Activated CD4-positive, CD25-positive, alpha-beta regulatory T cell (primary cell): ENCODE measurements around the gene MGMT.

ENCODE experiments used
- DNase-seq, 4 experiments: peaks; one replicate each; lab custom pipeline; 2025; lab: John Stamatoyannopoulos, UW

MGMT gene

DNA sequence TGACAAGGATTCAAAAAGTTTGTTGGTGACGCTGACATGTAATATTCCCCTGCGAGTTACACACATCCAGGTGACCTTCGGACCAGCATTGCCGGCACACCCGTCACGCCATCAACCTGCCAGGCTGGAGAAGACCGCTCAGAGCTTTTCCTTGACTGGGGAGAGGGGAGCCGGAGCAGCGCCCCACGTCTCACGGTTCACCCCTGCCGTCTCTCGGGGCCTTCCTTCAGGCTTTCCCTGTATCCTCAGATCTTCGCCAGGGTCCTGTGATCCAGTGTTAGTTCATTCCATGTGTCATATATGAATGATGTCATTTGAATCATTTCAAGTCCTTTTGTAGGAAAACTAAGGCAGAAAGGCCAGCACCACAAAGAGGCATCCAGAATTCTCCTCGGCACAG, 127.8 kb downstream of the MGMT start:
- DNase-seq: no peak

DNA sequence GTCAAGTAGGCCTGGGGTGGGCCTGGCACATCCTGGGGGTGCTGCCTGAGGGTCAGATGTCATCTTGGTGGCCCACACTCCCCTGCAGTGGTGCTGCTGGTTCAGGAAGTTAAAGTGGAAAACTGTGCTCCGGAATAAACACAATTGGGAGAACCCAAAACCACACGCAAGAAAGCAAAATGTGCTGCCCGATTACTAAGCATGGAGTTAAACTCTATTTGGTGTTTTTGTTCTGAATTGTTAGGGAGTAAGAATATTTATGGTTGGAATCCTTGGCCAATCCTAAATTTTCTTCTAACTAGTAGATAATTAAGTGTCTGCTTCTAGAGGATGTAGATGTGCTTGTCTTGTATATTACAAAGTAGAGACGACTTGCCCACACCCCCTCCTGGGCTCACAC, 131.4 kb downstream of the MGMT start:
- DNase-seq: no peak

- no peak for DNase-seq
Observed at GRCh38 chr10:129599160-129599559, 132.1 kb downstream of the MGMT start.

DNA sequence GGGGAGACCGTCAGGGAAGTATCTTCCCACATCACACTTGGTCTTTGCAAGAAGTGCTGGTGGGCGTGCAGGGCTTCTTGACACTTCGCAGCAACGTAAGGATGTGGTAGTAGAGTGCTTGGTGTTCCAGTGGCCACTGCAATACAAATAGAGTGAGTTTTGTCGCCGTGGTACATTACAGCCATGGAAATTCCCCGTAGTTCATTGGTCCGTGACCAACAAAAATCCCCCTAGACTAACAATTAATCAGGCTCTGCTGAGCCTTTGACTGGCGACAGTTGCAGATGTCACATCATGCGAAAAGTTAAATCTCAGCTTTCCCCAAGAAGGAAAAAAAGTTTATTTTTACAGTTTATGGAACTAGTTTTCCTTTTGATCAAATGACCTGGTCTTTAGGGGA, 134.7 kb downstream of the MGMT start:
- DNase-seq: no peak

DNA sequence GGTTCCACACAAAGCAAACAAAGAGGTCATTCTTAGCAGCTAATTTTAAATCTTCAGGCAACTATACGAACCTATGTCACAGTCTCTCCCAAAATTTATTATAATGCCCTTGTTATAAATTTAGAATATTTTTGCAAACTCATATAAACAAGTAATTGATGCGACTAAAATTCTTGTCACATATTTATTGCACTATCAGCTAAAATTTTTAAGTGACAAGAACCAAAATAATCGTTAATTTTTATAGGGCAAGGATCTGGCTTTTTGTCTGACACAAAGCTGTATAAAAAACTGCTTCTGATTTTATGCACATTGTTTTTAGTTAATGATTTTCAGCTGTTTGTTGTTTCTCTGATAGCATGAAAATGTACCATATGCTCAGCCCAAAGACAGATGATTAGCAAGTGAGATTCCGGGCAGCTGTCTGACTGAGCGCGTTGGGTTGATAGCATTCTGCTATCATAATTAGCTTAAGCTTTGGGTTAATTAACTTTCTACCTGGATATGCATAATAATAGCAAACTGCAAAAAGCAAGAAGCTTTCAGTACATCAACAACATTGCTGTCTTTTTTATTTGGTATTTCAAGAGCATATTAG, 136.0 kb downstream of the MGMT start:
- no peak for DNase-seq

DNA sequence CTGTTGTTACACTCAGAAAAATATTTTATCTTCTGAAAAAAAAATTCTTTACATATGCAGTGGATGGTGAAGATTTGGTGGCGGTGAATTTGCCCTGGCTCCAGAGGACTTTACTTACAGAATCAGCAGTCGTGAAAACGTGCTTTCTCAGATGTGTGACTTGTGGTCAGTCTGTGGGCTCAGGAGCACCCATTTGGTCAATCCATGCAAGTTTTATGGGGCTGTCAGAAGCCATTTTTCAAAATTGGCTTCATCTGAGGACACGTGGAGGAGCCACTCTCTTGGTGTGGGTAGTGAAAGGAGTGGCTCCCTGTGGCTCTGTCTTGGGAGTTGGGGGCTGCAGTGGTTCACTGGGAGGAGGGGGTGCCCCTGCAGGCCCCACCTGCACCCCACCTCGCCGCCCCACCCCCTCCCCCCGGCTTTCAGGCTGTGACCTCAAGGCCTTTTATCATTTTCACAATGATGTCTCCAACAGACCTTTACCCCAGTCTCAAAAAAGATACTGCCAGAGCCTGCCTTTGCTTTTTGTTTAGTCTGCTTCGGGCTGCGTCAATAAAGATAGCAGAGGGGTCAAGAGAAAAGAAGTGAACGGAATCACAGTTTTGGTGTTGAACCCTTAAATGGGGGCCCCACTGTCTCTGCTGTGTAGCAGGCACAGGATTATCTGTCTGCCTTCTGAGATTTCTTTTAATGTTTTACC, 137.4 kb downstream of the MGMT start:
- no peak for DNase-seq

GRCh38 chr10:129605266-129605985, 138.4 kb downstream of the MGMT start:
- no peak for DNase-seq

- DNase-seq: no peak
Observed at GRCh38 chr10:129605986-129606518, 139.0 kb downstream of the MGMT start.

- DNase-seq: no peak
Observed at GRCh38 chr10:129607607-129608109, 140.6 kb downstream of the MGMT start.

- no peak for DNase-seq
Observed at GRCh38 chr10:129608653-129609052, 141.6 kb downstream of the MGMT start.

DNA sequence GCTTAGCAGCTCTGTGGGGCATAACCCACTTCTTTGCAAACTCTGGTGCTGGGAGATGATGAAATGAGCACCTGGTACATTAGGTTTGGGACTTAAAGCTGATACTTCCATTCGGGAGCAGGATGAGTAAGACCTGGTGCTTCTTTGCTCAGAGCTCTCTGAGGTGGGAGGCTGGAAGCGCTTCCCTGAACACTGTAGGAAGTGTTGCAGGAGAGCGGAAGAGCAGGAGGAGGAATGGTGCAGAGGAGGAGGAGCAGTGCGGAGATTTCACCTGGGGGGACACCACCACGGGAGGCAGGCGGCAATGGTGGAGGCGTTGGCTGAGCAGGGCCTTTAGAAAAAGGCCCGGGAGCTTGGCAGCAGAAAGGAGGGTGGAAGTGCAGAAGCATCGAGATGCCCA, 142.5 kb downstream of the MGMT start:
- no peak for DNase-seq

GRCh38 chr10:129612481-129613109, 145.6 kb downstream of the MGMT start:
- DNase-seq: no peak

DNA sequence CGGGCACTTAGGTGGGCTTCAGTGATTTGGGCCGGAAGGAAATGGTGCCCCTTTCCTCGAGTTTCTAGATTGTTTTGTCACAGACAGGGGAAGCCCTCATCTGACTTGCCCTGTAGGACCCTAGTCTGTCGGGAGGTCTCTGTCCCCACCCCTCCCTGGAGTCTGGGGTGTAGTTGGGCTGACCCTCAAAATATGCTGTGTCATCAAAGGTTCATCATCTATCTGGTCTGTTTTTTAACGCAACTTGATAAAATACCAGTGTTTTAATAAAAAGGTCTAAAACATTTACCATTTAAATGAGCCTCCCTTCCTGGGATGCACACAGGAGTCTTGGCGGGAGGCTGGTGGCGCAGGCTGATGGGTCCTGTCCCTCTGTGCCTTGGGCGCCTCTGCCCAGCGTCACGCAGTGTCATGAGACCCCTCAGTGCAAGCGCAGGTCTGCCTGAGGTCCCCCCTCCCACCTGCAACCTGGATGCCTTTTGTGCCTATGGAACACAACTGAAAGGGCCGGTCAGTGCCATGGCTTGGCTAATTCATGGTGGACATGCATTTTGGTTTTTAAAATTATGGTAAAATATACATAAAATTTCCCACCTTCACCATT, 146.4 kb downstream of the MGMT start:
- DNase-seq: no peak

DNA sequence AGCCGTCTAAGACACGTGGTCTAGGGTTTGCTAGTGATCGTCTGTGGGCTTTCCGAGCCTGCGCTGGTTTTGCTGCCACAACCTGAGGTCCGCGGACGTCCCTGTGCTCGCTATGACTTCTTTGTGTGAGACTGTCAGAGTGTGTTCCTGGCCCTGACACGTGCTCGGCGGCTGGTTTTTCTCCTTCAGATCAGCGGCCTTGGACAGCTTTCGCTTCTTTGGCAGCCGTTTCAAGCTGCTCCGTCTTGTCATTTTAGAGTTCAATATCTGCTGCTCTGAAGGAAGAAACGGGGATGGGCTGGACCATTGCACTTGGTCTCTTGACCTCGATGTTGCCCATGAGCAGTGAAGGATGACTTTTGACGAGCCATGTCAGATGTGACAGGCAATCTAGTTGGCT, 147.3 kb downstream of the MGMT start:
- no peak for DNase-seq

DNA sequence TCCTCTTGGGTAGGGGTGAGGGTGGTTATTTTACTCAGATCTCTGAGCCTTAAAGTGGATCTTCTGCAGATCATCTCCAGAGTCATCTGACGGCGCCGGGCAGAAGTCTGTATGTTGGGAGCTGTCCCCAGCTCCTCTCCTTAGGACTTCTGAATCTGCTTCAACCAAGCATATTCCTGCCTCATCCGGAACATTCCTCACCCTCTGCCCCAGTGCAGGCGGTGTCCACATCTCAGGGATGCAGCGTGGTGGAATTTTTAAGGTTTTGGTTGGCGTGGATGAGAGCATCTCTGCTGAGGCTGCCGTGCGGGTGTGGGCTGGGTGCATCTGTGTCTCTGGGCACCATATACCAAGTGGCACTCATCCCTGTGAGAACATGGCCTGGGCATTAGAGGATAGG, 148.3 kb downstream of the MGMT start:
- no peak for DNase-seq

GRCh38 chr10:129615921-129616525, 149.0 kb downstream of the MGMT start:
- DNase-seq: no peak

DNA sequence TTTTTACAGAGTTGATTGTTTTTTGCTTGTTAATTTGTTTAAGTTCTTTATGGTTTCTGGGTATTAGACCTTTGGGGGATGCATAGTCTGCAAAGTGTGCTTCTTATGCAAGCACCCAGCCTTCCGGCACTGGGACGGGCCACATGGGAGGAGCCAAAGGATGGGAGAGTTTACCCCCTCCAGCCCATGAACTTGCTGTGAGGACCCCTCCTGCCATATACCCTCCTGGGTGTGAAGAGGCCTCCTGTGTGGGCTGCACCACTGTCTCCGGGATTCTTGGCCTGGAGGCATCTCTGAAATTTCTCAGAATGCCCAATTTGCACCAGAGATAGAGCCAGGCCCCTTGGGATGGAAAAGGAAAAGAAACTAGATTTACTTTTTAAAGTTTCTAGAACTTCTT, 150.7 kb downstream of the MGMT start:
- no peak for DNase-seq

- no peak for DNase-seq
Observed at GRCh38 chr10:129621062-129621461, 154.0 kb downstream of the MGMT start.

GRCh38 chr10:129621693-129622092, 154.7 kb downstream of the MGMT start:
- DNase-seq: no peak

- no peak for DNase-seq
Observed at GRCh38 chr10:129622291-129622690, 155.2 kb downstream of the MGMT start.

- no peak for DNase-seq
Observed at GRCh38 chr10:129622736-129623135, 155.7 kb downstream of the MGMT start.

DNA sequence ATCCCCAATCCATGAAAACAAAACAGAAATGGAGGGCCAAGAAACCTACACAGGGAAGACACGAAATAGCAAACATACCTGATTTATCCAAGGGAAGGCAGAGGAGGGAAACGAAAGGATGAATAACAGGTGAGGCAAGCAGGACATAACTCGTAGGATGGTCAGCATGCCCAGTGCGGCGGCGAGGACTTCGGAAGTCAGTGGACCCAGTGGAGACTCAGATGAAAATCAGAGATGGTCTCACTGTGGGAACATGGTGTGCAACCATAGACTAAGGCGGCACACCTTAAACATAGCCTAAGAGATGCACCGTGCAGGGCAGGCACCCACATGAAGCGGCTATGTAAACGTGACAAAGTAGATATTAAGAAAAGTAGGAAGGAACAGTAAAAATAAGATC, 157.5 kb downstream of the MGMT start:
- no peak for DNase-seq
